GM19193 (cell line): Measurements from ENCODE around the gene METTL13.

ENCODE experiments used
- POLR2A ChIP-seq: IDR thresholded peaks from 4 replicates; pipeline ENCODE4 v1.6.1; 2011; ENCODE audit not compliant: insufficient read depth, insufficient read length; ENCODE audit errors: extremely low read depth

The METTL13 gene, protein sequence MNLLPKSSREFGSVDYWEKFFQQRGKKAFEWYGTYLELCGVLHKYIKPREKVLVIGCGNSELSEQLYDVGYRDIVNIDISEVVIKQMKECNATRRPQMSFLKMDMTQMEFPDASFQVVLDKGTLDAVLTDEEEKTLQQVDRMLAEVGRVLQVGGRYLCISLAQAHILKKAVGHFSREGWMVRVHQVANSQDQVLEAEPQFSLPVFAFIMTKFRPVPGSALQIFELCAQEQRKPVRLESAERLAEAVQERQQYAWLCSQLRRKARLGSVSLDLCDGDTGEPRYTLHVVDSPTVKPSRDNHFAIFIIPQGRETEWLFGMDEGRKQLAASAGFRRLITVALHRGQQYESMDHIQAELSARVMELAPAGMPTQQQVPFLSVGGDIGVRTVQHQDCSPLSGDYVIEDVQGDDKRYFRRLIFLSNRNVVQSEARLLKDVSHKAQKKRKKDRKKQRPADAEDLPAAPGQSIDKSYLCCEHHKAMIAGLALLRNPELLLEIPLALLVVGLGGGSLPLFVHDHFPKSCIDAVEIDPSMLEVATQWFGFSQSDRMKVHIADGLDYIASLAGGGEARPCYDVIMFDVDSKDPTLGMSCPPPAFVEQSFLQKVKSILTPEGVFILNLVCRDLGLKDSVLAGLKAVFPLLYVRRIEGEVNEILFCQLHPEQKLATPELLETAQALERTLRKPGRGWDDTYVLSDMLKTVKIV

DNA sequence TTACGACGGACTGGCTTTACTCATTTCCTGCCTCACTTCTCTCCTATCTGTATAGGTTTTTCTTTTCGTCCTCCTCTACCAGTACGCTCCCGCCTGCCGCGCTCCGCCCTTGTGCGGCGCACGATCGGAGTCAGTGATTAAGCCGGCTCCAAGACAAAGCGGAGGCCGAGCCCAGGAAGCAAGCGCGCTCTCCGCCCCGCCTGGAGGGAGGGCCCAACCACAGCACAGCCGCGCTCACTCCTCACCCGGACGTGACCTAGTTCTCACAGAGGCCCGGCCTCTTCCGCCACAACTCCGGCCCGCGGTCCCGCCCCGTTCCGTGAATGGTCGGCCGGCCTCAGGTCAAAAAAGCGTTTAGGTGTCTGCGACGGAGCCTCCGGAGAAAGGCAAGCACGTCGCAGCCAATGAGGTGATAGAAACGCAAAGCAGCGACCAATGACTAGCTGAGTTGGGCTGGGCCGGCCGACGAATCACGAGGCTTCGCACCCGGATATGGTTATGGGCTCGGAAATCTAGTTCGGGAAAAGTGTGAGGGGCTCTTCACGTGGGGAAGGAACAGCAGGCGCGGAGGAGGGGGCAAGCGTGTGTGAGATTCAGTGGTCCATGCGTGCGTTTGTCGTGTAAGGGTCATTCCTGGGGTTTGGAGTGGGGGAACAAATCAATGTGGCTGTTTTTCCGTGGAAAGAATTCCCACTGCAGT is at the start of gene METTL13:
METTL13 (plus strand) TSS at position 485 of the 700 bp plus-strand sequence. CDS start 308 bp downstream, outside the sequence.
- TF ChIP-seq POLR2A, result peak; percentile 85

DNA sequence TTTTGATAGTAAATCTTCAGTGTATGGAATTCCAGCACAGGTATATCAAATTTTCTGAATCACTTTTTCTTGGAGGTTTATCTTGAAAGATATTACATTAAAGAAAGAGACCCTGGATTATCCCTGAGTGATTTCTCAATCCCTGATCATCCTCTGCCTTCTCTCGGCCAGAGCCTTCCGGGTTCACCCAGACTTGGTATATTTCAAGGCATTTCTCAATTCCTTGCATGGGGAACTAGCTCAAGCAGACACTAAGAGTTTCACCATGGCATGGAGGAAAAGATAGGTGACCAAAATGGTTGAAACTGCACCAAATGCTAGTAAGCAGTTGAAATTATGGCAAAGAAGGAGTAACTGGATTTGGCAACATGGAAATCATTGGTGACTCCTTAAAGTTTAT is 45.3 kb upstream of the METTL13 start:
- no peak for TF ChIP-seq POLR2A

DNA sequence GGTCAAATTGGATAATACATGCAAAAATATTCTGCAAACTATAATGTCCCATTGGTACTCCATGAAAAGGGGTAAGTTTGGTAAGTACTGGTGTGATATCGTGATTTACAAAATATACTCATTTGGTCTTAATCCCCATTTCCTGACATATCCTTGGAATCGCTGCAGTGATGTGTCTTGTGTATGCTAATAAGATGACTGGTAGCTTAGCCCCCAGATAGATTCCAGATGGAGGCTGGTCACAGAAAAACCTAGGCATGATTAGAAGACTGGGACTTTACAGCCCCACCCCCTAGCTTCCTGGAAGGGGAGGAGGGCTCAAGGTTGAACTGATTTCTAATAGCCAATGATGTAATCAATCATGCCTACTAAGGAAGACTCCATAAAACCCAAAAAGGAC is 42.5 kb upstream of the METTL13 start:
- TF ChIP-seq POLR2A, result no peak

DNA sequence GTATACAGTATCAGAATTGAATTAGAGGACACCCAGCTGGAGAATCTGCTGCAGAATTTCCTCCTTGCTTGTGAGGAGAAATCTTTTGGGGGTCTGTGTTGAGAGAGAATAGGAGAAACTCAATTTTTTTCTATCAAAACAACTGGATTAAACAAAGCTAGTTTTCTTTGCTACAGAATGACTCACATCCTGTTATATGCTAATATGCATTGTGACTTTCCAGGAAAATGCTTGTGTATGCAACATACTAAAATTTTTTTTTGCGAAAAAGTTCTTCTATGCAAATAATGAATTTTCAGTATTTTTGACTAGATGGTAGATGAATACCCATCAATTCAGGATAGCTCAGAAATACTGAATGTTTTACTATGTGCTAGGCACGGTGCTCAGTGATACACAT is 41.8 kb upstream of the METTL13 start:
- TF ChIP-seq POLR2A, result no peak

DNA sequence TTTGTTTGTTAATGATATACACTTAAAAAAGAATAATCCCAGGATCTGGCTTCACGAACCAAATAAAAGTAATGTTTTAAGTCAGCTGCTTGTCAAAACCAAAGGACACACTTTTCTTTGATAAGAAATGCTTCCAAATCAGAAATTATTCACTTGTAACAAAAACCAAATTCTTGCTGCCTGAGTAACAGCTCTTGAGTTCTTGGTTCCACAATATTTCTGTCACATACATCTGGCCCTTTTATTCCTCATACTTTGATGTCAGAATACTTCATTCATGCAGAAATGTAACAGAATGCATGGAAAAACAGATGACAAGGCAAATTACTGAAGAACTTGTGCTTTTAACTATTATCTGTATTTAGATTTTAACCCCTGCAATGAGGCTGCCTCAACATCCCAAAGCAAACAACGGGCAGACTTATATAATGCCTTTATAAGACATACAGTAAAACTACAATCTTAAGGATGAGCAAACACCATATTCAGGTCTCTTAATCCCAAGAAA is 41.0 kb upstream of the METTL13 start:
- TF ChIP-seq POLR2A, result no peak

DNA sequence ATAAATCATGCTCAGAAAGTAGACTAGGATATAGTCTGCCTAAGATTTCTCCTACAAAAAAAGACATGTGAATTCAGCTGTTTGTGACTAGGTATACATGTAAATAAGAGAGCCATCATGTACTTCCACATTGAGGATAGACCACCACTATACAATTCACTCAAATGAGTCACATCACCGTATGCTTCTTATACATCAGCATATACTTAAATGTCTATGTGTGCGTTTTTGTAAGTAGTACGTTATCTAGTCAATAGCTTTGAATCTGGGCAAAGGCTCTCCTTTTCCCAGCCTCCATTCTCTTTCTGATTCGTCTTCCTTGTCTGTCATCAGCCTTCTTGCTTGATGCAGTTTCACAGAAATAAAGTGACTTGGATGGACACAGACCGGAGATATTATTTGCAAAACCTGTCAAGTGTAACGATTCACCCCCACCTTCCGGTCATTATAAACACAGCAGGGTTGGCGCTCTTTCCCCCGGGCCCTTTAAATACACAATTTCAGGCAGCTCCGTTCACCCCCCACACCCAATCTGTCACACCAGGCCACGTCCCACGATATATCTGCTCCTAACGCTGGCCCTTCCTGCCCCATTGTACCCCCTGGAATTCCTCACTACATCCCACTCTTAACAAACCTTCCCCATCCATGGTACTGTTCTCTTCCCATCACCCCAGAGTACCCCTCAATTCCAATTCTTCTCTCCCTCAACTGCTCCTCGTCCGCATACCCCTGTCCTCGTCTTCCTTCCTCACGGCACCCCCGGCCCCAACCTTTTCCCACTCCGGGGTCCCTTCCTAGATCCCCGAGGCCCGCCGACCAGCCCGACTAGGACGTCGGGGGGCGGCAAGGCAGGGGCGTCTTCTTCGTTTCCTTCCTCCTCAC is 40.2 kb upstream of the METTL13 start:
- no peak for TF ChIP-seq POLR2A

DNA sequence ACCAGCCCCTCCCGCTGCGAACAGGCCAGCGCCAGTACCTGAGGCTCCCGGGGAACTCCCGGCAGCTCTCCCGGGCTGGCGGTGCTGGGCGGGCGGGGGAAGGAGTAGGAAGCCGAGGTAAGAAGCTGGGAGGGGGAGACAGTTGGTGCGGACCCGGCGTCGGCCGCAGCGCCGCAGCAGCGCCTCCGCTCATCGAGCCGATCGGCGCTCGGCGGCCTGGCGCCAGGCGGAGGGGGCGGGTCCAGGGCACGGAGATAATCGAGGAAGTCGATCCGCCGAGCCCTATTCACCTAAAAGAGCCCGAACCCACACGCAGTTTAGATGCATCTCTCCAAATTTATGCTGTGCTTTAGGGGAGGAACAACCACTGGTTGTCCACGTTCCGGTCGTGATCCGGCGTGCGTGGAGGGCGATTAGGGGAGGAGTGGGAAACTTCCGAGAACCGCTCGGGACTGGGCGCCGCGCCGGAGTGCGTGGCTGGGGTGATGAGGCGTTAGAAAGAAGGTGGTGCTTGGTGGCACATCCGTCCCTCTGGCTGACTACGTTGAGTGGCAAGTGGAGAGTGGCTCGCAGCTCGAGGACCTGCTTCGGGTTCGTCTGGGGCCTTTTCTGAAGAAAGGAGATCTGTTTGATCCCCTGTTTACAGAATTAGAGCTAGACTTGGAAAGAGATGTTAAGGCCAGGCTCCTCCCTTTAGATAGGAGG is 39.4 kb upstream of the METTL13 start, which contains the start of gene VAMP4:
VAMP4 (minus strand) TSS at position 194 of the 705 bp plus-strand sequence. CDS start 3,651 bp downstream, outside the sequence.
- peak; percentile 82 for TF ChIP-seq POLR2A

DNA sequence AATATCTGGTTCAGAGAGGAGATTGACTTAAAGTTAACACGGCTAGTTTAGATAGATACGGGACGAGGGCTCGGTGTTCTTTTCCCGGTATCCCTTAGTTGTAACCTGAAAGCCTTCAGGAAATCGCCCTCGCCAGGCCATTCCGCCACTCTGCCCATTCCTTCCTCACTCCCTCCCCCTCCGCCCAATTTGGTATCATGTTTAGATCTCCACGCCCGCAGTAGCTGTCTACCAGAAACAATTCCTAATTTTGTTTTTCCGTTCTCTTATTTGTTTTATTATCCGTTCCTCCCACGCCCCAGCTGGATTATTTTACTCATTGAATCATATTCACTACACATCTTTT is 38.9 kb upstream of the METTL13 start:
- TF ChIP-seq POLR2A, result no peak

DNA sequence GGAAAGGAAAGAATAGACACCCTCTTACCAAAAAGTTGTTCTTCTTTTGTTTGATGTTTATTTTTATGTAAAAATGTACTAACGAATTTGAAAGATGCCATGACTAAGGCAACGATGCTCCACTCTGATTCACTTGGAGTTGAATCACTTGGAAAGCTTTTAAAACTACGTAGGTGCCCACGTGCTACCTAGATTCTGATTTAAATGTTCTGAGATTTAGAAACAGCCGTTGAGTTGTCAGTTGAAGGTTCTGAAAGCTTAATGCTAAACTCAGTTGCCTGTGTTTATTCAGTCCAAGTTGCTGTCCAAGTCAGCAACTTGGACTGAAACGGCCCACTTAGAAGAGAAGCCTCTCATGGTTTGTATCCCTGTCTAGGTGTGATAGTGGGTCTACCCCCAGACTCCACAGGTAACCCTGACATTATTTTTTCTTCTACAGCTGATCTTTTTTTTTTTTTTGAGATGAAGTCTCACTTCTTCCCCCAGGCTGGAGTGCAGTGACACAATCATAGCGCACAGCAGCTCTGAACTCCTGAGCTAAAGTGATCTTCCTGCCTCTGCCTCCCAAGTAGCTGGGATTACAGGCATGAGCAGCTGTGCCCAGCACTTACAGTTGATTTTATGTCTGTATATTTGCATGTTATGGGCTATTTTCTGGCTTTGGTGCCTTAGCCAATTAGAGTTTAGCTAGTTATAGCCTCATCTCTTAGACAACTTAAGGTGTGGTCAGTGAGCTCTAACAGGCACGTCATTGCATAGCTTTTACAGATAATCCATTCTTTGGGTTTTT is 38.2 kb upstream of the METTL13 start:
- no peak for TF ChIP-seq POLR2A

DNA sequence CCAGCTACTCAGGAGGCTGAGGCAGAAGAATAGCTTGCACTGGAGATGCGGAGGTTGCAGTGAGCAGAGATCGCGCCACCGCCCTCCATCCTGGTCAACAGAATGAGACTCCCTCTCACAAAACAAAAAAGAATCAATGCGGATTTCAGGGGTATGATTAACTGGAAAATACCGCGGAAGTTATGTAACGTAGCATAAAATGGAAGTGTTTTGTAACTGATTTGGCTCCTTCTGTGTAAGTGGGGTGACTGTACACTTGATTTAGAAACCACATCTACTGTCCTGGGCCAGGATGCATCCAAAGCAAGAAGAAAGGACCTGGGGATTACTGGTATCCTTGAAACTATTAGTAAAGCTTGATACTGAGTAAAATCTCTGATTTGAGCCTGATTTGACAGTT is 36.5 kb upstream of the METTL13 start:
- no peak for TF ChIP-seq POLR2A

DNA sequence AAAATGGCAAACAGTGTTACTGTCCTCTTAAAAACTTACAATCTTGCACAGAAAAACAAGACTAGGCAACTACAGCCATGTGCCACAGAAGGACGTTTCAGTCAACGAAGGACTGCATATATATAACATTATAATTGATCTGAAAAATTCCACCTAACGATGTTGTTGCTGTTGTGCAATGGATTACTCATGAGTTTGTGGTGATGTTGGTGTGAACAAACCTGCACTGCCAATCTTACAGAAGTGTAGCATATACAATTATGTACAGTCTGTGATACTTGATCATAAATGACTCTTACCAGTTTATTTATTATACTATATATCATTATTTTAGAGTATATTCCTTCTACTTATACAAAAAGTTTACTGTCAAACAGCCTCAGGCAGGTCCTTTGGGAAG is 32.8 kb upstream of the METTL13 start:
- no peak for TF ChIP-seq POLR2A

DNA sequence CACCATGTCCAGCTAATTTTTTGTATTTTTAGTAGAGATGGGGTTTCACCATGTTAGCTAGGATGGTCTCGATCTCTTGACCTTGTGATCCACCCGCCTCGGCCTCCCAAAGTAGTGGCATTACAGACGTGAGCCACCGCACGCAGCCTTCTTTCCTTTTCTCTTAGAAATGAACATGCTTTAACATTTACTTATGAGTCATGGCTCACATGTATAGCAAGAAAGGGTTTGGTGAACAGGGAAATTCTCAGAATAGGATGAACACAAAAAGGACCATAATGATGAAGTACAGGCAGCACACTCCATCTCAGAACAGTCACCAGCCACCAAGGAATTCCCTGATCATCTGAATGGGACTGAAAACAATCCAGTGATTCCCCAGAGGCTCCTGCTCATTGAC is 30.2 kb upstream of the METTL13 start:
- no peak for TF ChIP-seq POLR2A

DNA sequence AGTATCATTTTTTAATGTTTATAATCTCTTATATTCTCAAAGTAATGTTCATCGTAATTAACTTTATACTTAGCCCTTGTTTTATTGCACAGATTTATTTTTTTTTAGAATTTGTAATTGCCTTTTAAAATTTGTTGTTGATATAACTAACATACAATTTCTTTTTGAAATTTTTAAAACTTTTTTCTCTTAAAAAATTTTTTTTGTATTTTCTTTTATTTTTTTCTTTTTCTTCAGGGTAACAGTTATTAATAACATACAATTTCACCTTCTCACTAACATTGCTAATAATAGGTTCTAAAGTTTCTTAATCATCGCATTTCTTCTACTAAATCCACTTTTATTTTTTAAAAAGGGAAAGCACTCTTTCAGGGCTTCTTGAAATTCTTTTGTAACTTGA is 28.3 kb upstream of the METTL13 start:
- TF ChIP-seq POLR2A, result no peak

DNA sequence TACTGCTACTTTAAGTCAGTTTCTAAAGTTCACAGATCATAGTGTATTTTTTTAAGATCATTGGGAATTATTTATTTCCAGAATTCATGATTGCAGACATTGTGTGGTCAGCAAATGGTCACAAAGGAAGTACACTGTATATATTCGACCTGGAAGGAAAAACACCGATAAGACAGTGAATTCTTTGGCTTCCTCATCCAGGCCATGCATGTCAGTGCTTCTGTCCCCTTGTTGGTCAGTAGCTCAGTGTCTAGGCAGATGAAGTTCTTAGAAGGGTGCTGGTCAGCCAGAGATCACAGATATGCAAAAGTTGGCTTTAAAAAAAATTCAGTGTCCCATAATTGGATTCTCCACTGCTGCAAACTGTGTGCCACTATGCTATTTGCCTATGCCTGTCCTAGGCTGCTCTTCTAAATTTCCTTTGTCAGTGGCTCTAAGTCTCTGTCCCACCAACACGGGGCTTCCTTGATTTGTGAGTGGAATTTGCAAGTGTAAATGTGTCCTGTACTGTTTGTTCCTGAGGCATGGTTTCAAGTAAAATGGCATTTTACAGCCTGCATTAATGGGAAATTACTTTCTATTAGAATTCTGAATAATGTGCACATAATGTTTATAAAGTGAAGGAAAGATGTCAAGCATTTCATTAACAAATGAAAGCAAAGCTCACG is 27.6 kb upstream of the METTL13 start:
- no peak for TF ChIP-seq POLR2A
